SK-N-SH (cell line): ENCODE data around the gene FAM117B. TPM values are rescaled to one million over a fixed set of nuclear protein-coding genes. Genes with fewer than 3 reads are reported as not detected.

Experiments
- CTCF ChIA-PET: fragments of 300-600, 350-600 bp; formaldehyde crosslinking; extraction: SDS; loops from one replicate; lab custom pipeline; 2021; lab: Yijun Ruan, JAX
- POLR2A ChIA-PET: fragments of 350-600 bp; sonication (Branson Sonifier 250); formaldehyde crosslinking; extraction: SDS; loops from one replicate; lab custom pipeline; 2020; ENCODE audit warnings: antibody characterized with exemption, inconsistent platforms; lab: Yijun Ruan, JAX
- DNase-seq: peaks from one replicate; pipeline ENCODE4 v3.0.0; 2012
- H2AFZ ChIP-seq: fragments of 200-600 bp; sonication (generic); 2 replicates; pipeline ENCODE4 v1.8.1; 2016; ENCODE audit warnings: antibody characterized with exemption, mild to moderate bottlenecking, low read depth
- H3F3A ChIP-seq: fragments of 200-600 bp; sonication (generic); replicated peaks from 2 replicates; pipeline ENCODE3; 2016; ENCODE audit warnings: antibody characterized with exemption, mild to moderate bottlenecking; ENCODE audit not compliant: insufficient read depth
- H3K27ac ChIP-seq, 2 experiments: fragments of 200-500 bp in 1 of 2; fragments of 200-600 bp in 1 of 2; sonication (Bioruptor generic) in 1 of 2; sonication (generic), shearing (Covaris generic) in 1 of 2; 2 replicates each; pipeline versions ENCODE4 v1.5.1 to v1.6.1; 2014 to 2016; ENCODE audit warnings: low read depth in 2 of 2, inconsistent platforms in 1 of 2, low read length in 1 of 2, mild to moderate bottlenecking in 1 of 2, mixed read lengths in 1 of 2
- H3K27me3 ChIP-seq: fragments of 200-600 bp; sonication (generic), shearing (Covaris generic); 2 replicates; pipeline ENCODE4 v1.6.1; 2016; ENCODE audit warnings: mixed run types; ENCODE audit not compliant: insufficient read depth
- H3K36me3 ChIP-seq, 2 experiments: fragments of 200-500 bp in 1 of 2; fragments of 200-600 bp in 1 of 2; sonication (Bioruptor generic) in 1 of 2; sonication (generic) in 1 of 2; replicated peaks in 1 of 2; 2 replicates each; pipeline versions ENCODE3 to v1.5.1; 2014 to 2016; ENCODE audit warnings: low read length in 1 of 2, mild to moderate bottlenecking in 1 of 2; ENCODE audit not compliant: insufficient read depth in 2 of 2, control insufficient read depth in 1 of 2
- H3K4me1 ChIP-seq, 2 experiments: fragments of 200-500 bp in 1 of 2; fragments of 200-600 bp in 1 of 2; sonication (Bioruptor generic) in 1 of 2; sonication (generic), shearing (Covaris generic) in 1 of 2; 2 replicates each; pipeline versions ENCODE4 v1.5.1 to v1.6.1; 2014 to 2016; ENCODE audit warnings: low read depth in 1 of 2, low read length in 1 of 2, mixed run types in 1 of 2; ENCODE audit not compliant: insufficient read depth in 2 of 2, control insufficient read depth in 1 of 2
- H3K4me2 ChIP-seq: fragments of 200-600 bp; sonication (generic), shearing (Covaris generic); 2 replicates; pipeline ENCODE4 v1.6.1; 2017; ENCODE audit warnings: mixed run types
- H3K4me3 ChIP-seq, 2 experiments: fragments of 200-500 bp in 1 of 2; fragments of 200-600 bp in 1 of 2; sonication (Bioruptor generic) in 1 of 2; sonication (generic), shearing (Covaris generic) in 1 of 2; 2 replicates each; pipeline versions ENCODE4 v1.5.1 to v1.8.1; 2014 to 2016; ENCODE audit warnings: low read depth in 2 of 2, inconsistent platforms in 1 of 2, low read length in 1 of 2, mild to moderate bottlenecking in 1 of 2, mixed read lengths in 1 of 2, moderate library complexity in 1 of 2
- H3K79me2 ChIP-seq: fragments of 200-600 bp; sonication (generic); 2 replicates; pipeline ENCODE4 v1.8.1; 2017; ENCODE audit warnings: mild to moderate bottlenecking; ENCODE audit not compliant: insufficient read depth
- H3K9ac ChIP-seq: fragments of 200-600 bp; sonication (generic); 2 replicates; pipeline ENCODE4 v1.6.1; 2017; ENCODE audit warnings: mixed run types
- H3K9me2 ChIP-seq: fragments of 200-600 bp; sonication (generic); 2 replicates; pipeline ENCODE4 v1.6.1; 2017; ENCODE audit warnings: mixed run types
- H3K9me3 ChIP-seq: fragments of 200-600 bp; sonication (generic); 2 replicates; pipeline ENCODE4 v1.6.1; 2017; ENCODE audit warnings: mixed run types, mild to moderate bottlenecking, moderate library complexity
- H4K20me1 ChIP-seq: fragments of 200-600 bp; sonication (generic); 2 replicates; pipeline ENCODE4 v1.6.1; 2017; ENCODE audit warnings: mild to moderate bottlenecking, mixed run types; ENCODE audit not compliant: insufficient read depth
- CHD2 ChIP-seq: fragments of 150-350 bp; IDR thresholded peaks from 2 replicates; pipeline ENCODE4 v1.6.1; 2018; ENCODE audit warnings: low read length; ENCODE audit not compliant: partially characterized antibody
- EP300 ChIP-seq, 2 experiments: IDR thresholded peaks; 2 replicates each; pipeline versions ENCODE4 v1.4.0 to v1.6.1; 2012; ENCODE audit warnings: borderline replicate concordance in 1 of 2, low read depth in 1 of 2, low read length in 1 of 2
- EZH2phosphoT487 ChIP-seq: fragments of 200-600 bp; sonication (generic); IDR thresholded peaks from 2 replicates; pipeline ENCODE4 v1.6.1; 2017; ENCODE audit warnings: low read depth, mixed run types, mild to moderate bottlenecking, antibody characterized with exemption, moderate library complexity, borderline replicate concordance
- FOSL2 ChIP-seq: IDR thresholded peaks from 2 replicates; pipeline ENCODE4 v1.4.0; 2012; ENCODE audit warnings: low read depth, mild to moderate bottlenecking, moderate library complexity, borderline replicate concordance
- FOXJ3 ChIP-seq: sonication (generic); formaldehyde crosslinking; IDR thresholded peaks from 2 replicates; pipeline ENCODE4 v1.5.1; 2020; ENCODE audit warnings: mild to moderate bottlenecking, missing genetic modification reagents
- GATA2 ChIP-seq: sonication (generic); formaldehyde crosslinking; IDR thresholded peaks from 2 replicates; pipeline ENCODE4 v1.5.0; 2020; ENCODE audit warnings: mild to moderate bottlenecking, missing genetic modification reagents
- MAX ChIP-seq: IDR thresholded peaks from 2 replicates; pipeline ENCODE4 v1.4.0; 2012; ENCODE audit warnings: low read depth
- RCOR1 ChIP-seq: fragments of 150-350 bp; IDR thresholded peaks from 2 replicates; pipeline ENCODE4 v1.6.1; 2017; ENCODE audit warnings: antibody characterized with exemption, low read length
- RFX5 ChIP-seq: IDR thresholded peaks from 2 replicates; pipeline ENCODE4 v1.6.1; 2012; ENCODE audit warnings: mild to moderate bottlenecking, improper control_type of control experiment, low read length
- RXRA ChIP-seq: IDR thresholded peaks from 2 replicates; pipeline ENCODE4 v1.4.0; 2012; ENCODE audit warnings: low read depth, mild to moderate bottlenecking, borderline replicate concordance
- SMC3 ChIP-seq: IDR thresholded peaks from 2 replicates; pipeline ENCODE4 v1.6.1; 2012; ENCODE audit warnings: low read depth, low read length, improper control_type of control experiment
- TAF1 ChIP-seq: IDR thresholded peaks from 2 replicates; pipeline ENCODE4 v1.6.1; 2012; ENCODE audit warnings: low read depth, mild to moderate bottlenecking, low read length, moderate library complexity, borderline replicate concordance
- TCF12 ChIP-seq: IDR thresholded peaks from 2 replicates; pipeline ENCODE4 v1.4.0; 2012
- TEAD4 ChIP-seq: IDR thresholded peaks from 2 replicates; pipeline ENCODE4 v1.4.0; 2012; ENCODE audit warnings: mild to moderate bottlenecking, borderline replicate concordance; ENCODE audit not compliant: insufficient read depth
- YY1 ChIP-seq: IDR thresholded peaks from 2 replicates; pipeline ENCODE4 v1.4.0; 2012; ENCODE audit warnings: low read depth, mild to moderate bottlenecking
- ZBTB33 ChIP-seq: IDR thresholded peaks from 2 replicates; pipeline ENCODE4 v1.4.0; 2012; ENCODE audit warnings: low read depth, borderline replicate concordance
- WGBS: methylation state at CpG from one replicate; pipeline ENCODE4 v1.1.6; 2017; ENCODE audit warnings: low lambda C conversion rate; 5-methylcytosine and 5-hydroxymethylcytosine counted together
- polyA plus RNA-seq, 3 experiments: library from polyadenylated mRNA; depleted of rRNA; stranded (reverse); fragments of >200 nt; gene quantifications; 2 replicates each; pipeline ENCODE4 v1.2.3, GENCODE V29; 2012
- TF ChIP-seq, protein P1 (sequence below): IDR thresholded peaks from 2 replicates; pipeline ENCODE4 v1.4.0; 2012; ENCODE audit warnings: low read depth, borderline replicate concordance
- TF ChIP-seq, protein P2 (sequence below): fragments of 150-350 bp; IDR thresholded peaks from 2 replicates; pipeline ENCODE4 v1.6.1; 2017; ENCODE audit warnings: antibody characterized with exemption, low read length, low read depth, borderline replicate concordance

The FAM117B gene
- polyA plus RNA-seq, 1 of the 3 experiments (the other 2 are of a cell fraction), result 0.90 TPM

- POLR2A ChIA-PET, result no interaction called here
These were observed 116.1 kb downstream of the FAM117B start for GRCh38 chr2:202750763-202751427.

DNA sequence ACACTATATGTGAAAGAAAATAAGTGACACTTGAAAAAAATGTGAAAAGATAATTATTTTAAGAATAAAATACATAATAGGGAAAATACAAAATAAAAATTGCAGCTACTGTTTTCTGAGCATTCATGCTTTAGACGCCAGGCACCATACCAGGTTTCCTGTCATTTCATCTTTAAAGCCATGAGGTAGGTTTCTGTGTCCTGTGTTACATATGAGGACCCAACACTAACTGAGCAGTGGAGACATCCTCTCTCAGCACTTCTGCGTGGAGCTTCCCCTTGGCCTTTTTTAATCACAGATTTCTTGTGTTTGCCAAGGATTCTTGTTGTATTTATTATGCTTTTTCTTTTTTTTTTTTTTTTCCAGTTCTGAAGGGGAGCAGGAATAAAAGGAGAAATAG is 117.3 kb downstream of the FAM117B start:
- TF ChIP-seq FOSL2 (no peak), RXRA (no peak), ZBTB33 (no peak), RFX5 (no peak), TCF12 (no peak), EP300 (IDR thresholded peaks at IDR 0.05; ENCODE audit: borderline replicate concordance in 1 of 2, low read depth in 1 of 2, low read length in 1 of 2) (no peak), TAF1 (no peak), RCOR1 (no peak), EZH2phosphoT487 (no peak), CHD2 (no peak), YY1 (no peak), TEAD4 (no peak), MAX (no peak), SMC3 (no peak), GATA2 (CRISPR knock-in tag) (no peak)
- TF ChIP-seq, protein P1, sequence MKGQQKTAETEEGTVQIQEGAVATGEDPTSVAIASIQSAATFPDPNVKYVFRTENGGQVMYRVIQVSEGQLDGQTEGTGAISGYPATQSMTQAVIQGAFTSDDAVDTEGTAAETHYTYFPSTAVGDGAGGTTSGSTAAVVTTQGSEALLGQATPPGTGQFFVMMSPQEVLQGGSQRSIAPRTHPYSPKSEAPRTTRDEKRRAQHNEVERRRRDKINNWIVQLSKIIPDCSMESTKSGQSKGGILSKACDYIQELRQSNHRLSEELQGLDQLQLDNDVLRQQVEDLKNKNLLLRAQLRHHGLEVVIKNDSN, result no peak
- TF ChIP-seq, protein P2, sequence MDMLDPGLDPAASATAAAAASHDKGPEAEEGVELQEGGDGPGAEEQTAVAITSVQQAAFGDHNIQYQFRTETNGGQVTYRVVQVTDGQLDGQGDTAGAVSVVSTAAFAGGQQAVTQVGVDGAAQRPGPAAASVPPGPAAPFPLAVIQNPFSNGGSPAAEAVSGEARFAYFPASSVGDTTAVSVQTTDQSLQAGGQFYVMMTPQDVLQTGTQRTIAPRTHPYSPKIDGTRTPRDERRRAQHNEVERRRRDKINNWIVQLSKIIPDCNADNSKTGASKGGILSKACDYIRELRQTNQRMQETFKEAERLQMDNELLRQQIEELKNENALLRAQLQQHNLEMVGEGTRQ, result no peak
- Histone ChIP-seq H3K9ac (no peak overlapping the region), H3K36me3 (peaks cover 0 to under 1% of the 10 kb centered on the region in 2 experiments), H4K20me1 (no peaks in the 10 kb centered on the region), H3K27ac (no peak overlapping the region), H3F3A (peaks cover 4% of the 10 kb centered on the region), H3K4me3 (no peak overlapping the region), H3K9me2 (no peaks in the 10 kb centered on the region), H3K9me3 (no peaks in the 10 kb centered on the region), H3K27me3 (no peaks in the 10 kb centered on the region), H2AFZ (no peak overlapping the region), H3K4me2 (no peak overlapping the region), H3K4me1 (no peaks in the 10 kb centered on the region), H3K79me2 (no peaks in the 10 kb centered on the region)
- CTCF ChIA-PET, result no interaction called here
- POLR2A ChIA-PET, result no interaction called here
- 90% methylated on average over 2 of the region's 2 CpGs for WGBS
- DNase-seq, result no peak

More at GRCh38 chr2:202750763-202751427, 116.1 kb downstream of the FAM117B start:
- no peak for DNase-seq
- Histone ChIP-seq H2AFZ (no peak overlapping the region), H3K79me2 (no peaks in the 10 kb centered on the region), H3K9me2 (no peaks in the 10 kb centered on the region), H3K27ac (no peak overlapping the region), H3K9ac (no peak overlapping the region), H3F3A (peaks cover 4% of the 10 kb centered on the region), H3K4me1 (no peaks in the 10 kb centered on the region), H3K4me2 (no peak overlapping the region), H3K4me3 (no peak overlapping the region), H4K20me1 (no peaks in the 10 kb centered on the region), H3K9me3 (no peaks in the 10 kb centered on the region), H3K36me3 (no peaks in the 10 kb centered on the region), H3K27me3 (no peaks in the 10 kb centered on the region)
- no peak for TF ChIP-seq FOXJ3 (CRISPR knock-in tag)
- WGBS, result 98% methylated on average over 3 of the region's 3 CpGs
- CTCF ChIA-PET, result no interaction called here
